NCI-H1092 treated with DMSO at 0.1 percent for 48 hours (cell line): ENCODE data around the gene MBD3L2.
"Not testable (repeated sequence)": the region's sequence is repeated elsewhere in the genome, so short reads cannot be mapped to it uniquely, and the experiment has no call there.

Source experiments
- DNase-seq: peaks from one replicate; lab custom pipeline; 2025; lab: John Stamatoyannopoulos, UW

MBD3L2 gene

GRCh38 chr19:7049021-7049420 lies at the start of gene MBD3L2:
TSS of gene MBD3L2 (plus strand) at chr19:7049321. CDS start at chr19:7049374, 53 bp downstream.
- DNase-seq = not testable (repeated sequence)

- no peak for DNase-seq
Measured at GRCh38 chr19:6999933-7000332, 49.2 kb upstream of the MBD3L2 start.

GRCh38 chr19:7000333-7000732 lies 48.8 kb upstream of the MBD3L2 start:
- no peak for DNase-seq

GRCh38 chr19:7000816-7001215 lies 48.3 kb upstream of the MBD3L2 start:
- DNase-seq = no peak

- no peak for DNase-seq
Measured at GRCh38 chr19:7004313-7004931, 44.7 kb upstream of the MBD3L2 start.

GRCh38 chr19:7006135-7006704 lies 42.9 kb upstream of the MBD3L2 start:
- DNase-seq = no peak

- DNase-seq = no peak
Measured at GRCh38 chr19:7007859-7008258, 41.3 kb upstream of the MBD3L2 start.

- DNase-seq = no peak
Measured at GRCh38 chr19:7010722-7011593, 38.2 kb upstream of the MBD3L2 start.

GRCh38 chr19:7013678-7014077 lies 35.4 kb upstream of the MBD3L2 start:
- no peak for DNase-seq

- no peak for DNase-seq
Measured at GRCh38 chr19:7018828-7019227, 30.3 kb upstream of the MBD3L2 start.

- DNase-seq = not testable (repeated sequence)
Measured at GRCh38 chr19:7021331-7021730, 27.8 kb upstream of the MBD3L2 start, which contains the start of gene MBD3L2B. TSS of gene MBD3L2B (minus strand) at chr19:7021431. CDS start at chr19:7021397, 34 bp downstream.

GRCh38 chr19:7028790-7029189 lies 20.3 kb upstream of the MBD3L2 start:
- not testable (repeated sequence) for DNase-seq

GRCh38 chr19:7030278-7030677 lies 18.8 kb upstream of the MBD3L2 start, which contains the start of gene MBD3L5:
TSS of gene MBD3L5 (plus strand) at chr19:7030578. CDS start at chr19:7030612, 34 bp downstream.
- not testable (repeated sequence) for DNase-seq

GRCh38 chr19:7040079-7040478 lies 9.0 kb upstream of the MBD3L2 start, which contains the start of gene MBD3L4:
TSS of gene MBD3L4 (minus strand) at chr19:7040179. CDS start at chr19:7040144, 35 bp downstream.
- DNase-seq = not testable (repeated sequence)

- not testable (repeated sequence) for DNase-seq
Measured at GRCh38 chr19:7041563-7041962, 7.6 kb upstream of the MBD3L2 start.

- not testable (repeated sequence) for DNase-seq
Measured at GRCh38 chr19:7051421-7051820, 2.3 kb downstream of the MBD3L2 start.

- not testable (repeated sequence) for DNase-seq
Measured at GRCh38 chr19:7052896-7053295, 3.8 kb downstream of the MBD3L2 start.

GRCh38 chr19:7054635-7055368 lies 5.7 kb downstream of the MBD3L2 start:
- not testable (repeated sequence) for DNase-seq

- not testable (repeated sequence) for DNase-seq
Measured at GRCh38 chr19:7055679-7056078, 6.6 kb downstream of the MBD3L2 start.

GRCh38 chr19:7056371-7056770 lies 7.2 kb downstream of the MBD3L2 start:
- not testable (repeated sequence) for DNase-seq

- not testable (repeated sequence) for DNase-seq
Measured at GRCh38 chr19:7058576-7058975, 9.5 kb downstream of the MBD3L2 start, which contains the start of gene MBD3L3. TSS of gene MBD3L3 (minus strand) at chr19:7058676. CDS start at chr19:7058605, 71 bp downstream.

- DNase-seq = not testable (repeated sequence)
Measured at GRCh38 chr19:7059977-7060376, 10.9 kb downstream of the MBD3L2 start.
